ENCODE measurements around the gene IQSEC1.
A peak's percentile ranks its signal among the peaks of the same experiment; 100 is the strongest.

IQSEC1 gene

GRCh38 chr3:12903881-12904280 lies 169.3 kb downstream of the IQSEC1 start:
- no peak for DNase-seq

GRCh38 chr3:12903000-12903800 lies 170.0 kb downstream of the IQSEC1 start:
- DNase-seq = no peak

DNA sequence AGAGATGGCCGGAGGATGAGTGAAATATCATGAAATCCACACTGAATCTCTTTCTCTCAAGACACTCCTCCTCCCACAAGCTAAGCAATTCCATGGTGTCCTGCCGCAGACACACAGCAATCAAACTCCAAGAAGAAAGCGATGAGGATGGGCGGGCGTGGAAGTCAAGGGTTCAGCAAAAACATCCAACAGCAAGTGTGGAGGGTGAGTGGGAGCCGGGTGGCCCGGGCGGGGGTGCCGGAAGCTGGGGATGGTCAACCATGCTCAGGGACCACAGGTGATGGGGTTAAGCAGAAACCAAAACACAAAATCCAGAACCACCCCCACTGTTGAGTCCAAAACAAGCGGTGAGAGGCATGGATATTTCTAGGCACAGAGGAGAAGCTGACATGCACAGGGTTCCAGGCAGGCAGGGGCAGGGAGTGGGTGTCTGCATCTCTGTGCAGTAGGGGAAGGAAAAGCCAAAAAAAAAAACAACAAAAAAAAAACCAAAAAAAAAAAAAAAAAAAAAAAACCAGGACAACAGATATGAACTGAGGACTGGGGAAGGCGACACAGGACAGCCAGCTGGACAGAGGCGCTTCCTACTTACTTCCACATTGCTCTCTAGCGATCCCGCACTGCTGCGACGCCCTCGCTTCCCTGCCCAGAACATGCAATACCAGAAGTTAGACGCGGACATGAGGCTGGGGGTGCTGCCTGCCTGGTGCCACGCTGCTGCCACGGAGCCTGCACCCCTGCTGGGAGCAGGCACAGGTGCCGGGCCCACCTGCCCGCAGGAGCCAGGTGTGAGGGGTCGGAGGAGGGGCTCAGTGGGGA lies 170.8 kb downstream of the IQSEC1 start:
- no peak for DNase-seq

DNA sequence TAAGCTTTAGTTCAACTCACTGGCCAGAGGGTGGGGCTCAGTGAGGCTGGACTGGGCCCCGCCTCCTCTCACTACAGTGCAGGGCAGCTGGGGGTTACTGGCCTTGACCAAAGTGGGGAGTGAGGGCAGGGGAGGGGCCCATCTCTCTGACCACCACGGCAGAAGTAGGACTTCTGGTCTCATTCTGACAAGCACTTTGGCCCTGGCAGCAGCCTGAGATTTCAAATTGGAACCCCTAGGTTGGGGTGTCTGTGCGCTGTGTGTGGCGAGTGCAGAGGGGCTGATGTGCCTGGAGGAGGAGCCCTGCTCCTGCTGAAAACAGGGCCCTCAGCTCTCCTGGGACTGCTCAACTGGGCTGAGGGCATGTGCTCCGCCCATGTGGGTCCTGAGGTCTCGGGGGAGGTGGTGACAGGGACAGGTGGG lies 171.6 kb downstream of the IQSEC1 start:
- DNase-seq = no peak

DNA sequence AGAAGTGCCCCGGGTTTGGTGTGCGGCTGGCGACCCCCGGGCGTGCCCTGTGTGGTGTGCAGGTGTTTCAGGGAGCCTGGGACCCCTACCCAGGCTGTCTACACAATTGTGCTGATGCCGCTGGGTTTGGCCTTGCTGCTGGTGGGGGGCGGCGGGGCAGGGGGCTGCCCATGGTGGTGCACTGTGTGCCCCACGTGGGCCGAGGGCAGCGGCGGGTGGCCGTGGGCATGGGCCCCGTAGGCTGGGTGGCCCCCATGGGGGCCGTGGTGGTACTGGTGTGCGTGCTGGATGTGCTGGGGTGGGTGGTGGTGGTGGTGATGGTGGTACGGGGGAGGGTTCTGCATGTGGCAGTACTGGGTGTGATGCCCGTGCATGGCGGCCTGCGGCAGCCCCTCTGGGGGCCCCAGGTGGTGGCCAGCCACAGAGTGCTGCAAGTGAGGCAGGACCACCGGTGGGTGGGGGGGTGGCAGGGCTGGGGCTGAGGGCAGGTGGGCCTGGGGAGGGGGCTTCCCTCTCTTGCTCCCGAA lies 172.3 kb downstream of the IQSEC1 start:
- DNase-seq = no peak

DNA sequence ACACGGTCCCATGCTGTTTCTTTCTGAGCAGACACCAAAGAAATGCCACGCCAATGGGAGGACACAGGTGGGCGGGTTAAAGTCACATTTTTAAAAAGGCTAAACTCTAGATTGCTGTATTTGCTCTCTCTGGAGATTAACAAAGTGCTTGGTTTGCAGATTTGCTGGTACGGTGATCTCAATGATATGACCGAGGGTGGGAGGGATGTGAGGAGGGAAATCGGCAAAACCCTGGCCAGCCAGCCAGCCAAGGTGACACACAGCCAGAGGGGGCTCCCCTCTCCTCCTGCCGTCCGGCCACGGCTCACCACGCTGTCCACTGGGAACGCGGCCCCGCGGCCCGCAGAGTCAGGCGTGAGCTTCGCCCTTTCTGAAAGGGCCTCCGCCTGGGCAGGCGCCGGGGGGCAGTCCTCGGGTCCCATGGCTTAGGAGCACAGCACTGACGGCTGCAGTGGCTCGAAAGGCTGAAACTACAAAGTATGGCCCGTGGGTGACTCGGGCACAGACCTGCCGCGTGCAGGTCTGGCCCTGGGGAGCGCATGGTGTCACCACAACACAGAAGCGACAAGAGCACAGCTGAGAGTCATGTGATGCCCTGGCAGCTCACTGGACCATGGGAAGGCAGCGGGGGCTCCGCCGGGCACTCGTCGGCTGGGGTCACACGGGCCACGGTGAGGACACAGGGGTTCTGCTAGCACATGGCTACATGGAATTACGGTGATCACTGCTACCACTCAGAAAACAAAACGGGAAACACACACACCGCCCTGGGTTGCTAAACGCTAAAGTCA lies 174.1 kb downstream of the IQSEC1 start:
- DNase-seq = no peak

DNA sequence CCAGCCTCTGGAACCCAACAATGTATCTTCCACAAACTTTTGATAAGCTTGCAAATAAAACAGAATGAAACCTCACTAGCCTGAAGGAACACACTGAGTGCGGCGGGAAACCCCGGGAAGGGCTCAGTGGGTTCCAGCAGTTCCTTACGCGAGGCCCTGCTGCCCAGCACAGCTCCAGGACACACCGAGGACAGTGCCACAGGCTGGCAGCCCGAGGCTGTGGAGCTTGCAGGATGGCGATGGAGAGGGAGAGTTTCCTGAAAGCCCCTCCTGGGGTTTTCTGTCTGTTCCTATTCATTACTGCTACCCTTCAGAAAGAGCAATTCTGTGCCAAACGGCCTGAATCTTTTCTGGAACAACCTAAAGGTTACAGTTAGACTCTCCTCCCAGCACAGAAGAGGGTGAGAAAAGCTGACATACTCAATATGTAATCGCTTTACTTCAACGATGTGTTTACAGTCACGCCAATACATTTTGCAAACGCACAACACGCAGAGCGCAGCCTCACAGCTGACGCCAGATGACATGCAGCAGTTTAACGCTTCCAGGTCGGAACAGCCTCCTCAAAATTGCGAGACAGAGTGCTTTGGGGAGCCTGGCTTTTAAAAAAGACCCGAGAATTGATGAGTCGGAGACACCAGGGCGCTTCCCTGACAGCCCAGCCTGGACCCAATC lies 174.8 kb downstream of the IQSEC1 start:
- no peak for DNase-seq

GRCh38 chr3:12897381-12898289 lies 175.6 kb downstream of the IQSEC1 start:
- no peak for DNase-seq

DNA sequence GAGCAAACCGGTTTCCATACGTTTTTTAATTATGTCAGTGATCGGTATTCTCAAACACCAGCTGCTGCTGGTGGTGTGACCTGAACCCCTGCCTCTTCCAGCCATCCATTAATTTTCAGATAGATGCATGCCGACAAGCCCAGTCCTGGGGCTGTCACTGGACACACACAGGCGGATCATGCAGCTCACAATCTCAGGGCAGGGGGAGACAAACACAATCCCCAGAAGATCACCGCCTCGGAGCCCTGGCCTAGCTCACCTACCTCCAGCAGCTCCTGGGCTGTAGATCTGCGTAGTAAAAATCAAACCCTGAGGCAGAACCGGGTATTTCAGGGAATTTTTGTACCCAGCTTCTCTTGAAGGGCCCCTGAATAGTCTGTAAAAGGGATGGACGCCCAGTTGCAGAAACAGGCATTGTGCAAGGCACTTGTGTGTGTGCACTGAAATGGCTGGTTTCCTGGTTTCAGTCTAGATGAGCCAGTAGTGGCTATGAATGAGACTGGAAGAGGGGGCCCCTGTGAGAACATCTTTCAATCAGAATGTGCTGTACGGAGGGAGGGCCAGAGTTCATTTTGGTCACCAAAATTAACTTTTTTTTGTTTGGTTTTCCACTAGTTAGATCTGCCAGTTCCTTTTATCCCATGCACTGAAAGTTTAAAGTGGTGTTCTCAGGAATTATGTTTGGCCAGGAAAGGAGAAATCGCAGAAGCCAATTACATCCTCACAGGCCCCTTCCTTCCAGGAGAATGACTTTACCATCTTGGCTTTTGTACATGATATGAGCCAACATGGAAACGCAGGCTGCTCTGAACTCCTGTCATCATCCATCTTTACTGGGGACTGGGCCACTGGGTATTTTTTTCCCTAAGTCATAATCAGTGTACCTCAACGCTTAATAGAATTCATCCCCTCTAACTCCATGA lies 176.9 kb downstream of the IQSEC1 start:
- DNase-seq = no peak

DNA sequence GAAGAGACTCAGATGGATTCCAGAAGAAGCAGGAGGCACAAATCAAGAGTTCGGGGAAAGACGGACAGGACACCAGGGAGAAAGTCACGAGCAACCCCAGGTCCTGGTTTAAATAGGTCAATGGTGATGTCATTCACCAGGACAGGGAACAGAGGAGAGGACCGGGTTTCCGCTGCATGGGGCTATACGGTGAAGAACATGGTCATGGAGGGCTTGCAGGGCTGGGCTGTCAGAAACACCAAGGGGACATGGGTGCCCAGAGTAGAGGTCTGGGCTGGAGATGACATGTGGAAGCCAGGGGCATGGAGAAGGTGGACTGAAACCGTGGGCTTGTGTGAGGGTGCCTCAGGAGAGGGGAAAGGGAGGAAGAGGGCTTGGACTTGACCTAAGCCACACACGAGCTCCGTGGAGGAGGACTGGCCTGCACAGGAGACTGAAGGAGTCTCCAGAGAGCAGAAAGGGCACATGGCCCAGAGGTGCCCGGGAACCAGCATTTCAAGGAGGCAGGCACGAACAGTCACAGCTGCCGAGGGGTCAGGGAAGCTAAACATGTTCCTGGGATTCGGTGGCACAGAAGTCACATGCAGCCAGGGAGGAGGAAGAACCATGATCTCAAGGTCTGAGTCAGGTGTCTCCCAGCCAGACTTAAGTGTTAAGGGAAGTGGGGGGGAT lies 177.7 kb downstream of the IQSEC1 start:
- DNase-seq = no peak

GRCh38 chr3:12894629-12895028 lies 178.6 kb downstream of the IQSEC1 start:
- DNase-seq = no peak

DNA sequence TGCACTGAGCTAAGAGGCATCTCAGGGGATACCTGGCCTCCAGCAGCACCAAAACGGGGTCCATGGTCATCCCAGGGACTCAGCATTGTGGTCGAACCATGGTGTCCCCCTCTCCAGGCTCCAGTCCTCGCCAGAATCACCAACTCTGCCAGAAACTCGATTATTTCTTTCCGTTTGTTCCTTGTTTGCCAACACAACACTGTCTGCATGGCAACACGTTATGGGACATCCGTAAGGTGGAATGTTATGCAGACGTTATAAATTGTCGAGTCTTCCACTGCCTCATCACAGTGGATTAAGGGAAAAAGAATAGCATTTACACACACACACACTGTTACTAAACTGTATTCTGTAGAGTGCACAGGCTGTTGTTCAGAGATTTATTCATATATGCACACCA lies 179.4 kb downstream of the IQSEC1 start:
- no peak for DNase-seq

DNA sequence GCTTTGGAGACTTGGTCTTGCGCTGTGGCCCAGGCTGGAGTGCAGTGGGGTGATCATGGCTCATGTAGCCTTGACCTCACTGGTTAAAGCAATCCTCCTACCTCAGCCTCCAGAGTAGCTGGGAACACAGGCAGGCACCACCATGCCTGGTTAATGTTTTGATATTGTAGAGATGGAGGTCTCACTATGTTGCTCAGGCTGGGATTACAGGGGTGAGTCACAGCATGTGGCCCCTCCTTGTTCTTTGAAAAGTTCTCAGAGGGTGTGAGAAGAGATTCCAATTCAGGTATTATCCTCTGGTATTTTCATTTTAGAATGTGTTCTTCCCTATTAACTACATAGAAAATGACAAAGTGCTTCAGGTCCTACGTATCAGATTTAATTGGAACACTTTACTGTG lies 180.0 kb downstream of the IQSEC1 start:
- DNase-seq = no peak

- no peak for DNase-seq
These were observed 180.4 kb downstream of the IQSEC1 start for GRCh38 chr3:12892840-12893189.

GRCh38 chr3:12891985-12892839 lies 181.0 kb downstream of the IQSEC1 start:
- DNase-seq = peak; percentile 34 to 64

DNA sequence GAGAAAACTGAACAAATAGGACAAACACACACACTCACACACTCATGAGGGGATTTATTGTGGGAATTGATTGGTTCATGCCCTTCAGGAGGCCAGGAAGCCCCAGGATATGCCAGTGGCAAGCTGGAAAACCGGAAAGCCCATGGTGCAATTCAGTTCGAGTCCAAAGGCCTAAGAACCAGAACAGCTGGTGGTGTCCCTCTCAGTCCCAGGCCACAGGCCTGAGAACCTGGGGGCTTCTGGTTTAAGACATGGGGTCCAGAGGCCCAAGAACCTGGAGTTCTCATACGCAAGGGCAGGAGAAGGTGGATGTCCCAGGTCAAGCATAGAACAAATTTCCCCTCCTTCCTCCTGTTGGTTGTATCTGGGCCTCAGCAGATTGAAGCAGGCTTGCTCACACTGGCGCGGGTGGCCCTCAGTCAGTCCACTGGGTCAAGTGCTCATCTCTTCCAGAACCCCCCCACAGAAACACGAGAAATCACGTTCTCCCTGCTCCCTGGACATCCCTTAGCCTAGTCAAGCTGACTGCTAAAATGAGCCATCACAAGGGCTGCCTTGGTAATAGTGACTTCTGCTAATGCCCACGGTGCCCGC lies 181.7 kb downstream of the IQSEC1 start:
- no peak for DNase-seq

DNA sequence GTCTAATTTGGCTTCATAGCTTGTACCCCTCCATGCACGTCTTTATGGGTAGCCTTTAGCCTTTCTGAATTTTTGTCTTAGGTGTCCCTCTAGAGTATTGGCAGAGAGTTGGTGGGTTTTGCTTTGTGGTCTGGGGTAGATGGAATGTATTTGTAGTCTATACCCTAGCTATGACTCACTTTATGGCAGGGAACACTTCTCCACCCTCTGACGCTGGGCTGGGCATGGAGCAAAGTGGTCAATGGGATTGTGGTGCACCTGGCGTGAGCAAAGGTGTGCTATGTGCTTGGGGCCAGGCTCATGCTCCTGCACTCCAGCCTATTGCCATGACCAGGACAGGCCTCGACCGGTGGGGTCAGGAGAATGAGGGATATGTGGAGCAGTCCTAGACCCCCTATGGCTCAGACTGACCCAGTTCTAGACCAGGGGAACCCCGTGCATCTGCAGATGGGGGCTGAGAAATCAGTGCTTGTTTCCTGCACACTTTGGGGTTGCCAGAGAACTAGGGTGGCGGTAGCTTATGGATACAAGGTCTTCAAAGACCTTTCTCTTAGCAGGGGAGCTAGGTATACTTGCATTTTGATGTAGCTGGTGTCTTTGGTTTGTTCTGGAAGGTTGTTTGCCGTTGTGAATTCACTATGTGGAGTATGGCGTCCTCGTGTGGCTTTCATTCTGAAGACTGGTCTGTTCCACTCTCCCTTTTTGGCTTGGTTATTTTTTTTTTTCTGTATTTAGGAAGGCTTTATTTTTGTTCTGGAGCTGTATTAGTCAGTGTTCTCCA lies 182.4 kb downstream of the IQSEC1 start:
- DNase-seq = no peak

- no peak for DNase-seq
These were observed 186.5 kb downstream of the IQSEC1 start for GRCh38 chr3:12886736-12887135.
